NOMO-1 treated with DMSO at 0.1 percent for 48 hours (cell line): Measurements from ENCODE around the gene COX6B1.
"Not testable (repeated sequence)": the region's sequence is repeated elsewhere in the genome, so short reads cannot be mapped to it uniquely, and the experiment has no call there.

Experiments
- DNase-seq: peaks from one replicate; lab custom pipeline; 2025; ENCODE audit not compliant: unreplicated experiment; lab: John Stamatoyannopoulos, UW

COX6B1 gene

GRCh38 chr19:35665157-35665556 lies 17.0 kb downstream of the COX6B1 start:
- DNase-seq = no peak

- no peak for DNase-seq
Measured at GRCh38 chr19:35665604-35666003, 17.5 kb downstream of the COX6B1 start.

GRCh38 chr19:35666251-35666913 lies 18.3 kb downstream of the COX6B1 start, which contains the start of gene UPK1A:
Gene UPK1A (plus strand): TSS chr19:35666517. CDS start chr19:35666813, 296 bp downstream.
- DNase-seq = no peak

GRCh38 chr19:35669566-35669965 lies 21.4 kb downstream of the COX6B1 start:
- DNase-seq = no peak

- DNase-seq = no peak
Measured at GRCh38 chr19:35669974-35670373, 21.9 kb downstream of the COX6B1 start.

- DNase-seq = no peak
Measured at GRCh38 chr19:35670686-35671085, 22.6 kb downstream of the COX6B1 start.

- no peak for DNase-seq
Measured at GRCh38 chr19:35671818-35672217, 23.7 kb downstream of the COX6B1 start.

- no peak for DNase-seq
Measured at GRCh38 chr19:35673121-35673804, 25.1 kb downstream of the COX6B1 start.

GRCh38 chr19:35675589-35676140 lies 27.5 kb downstream of the COX6B1 start:
- DNase-seq = no peak

GRCh38 chr19:35689836-35690235 lies 41.7 kb downstream of the COX6B1 start:
- no peak for DNase-seq

- not testable (repeated sequence) for DNase-seq
Measured at GRCh38 chr19:35691106-35691505, 43.0 kb downstream of the COX6B1 start.

GRCh38 chr19:35692010-35692409 lies 43.9 kb downstream of the COX6B1 start:
- DNase-seq = no peak

- DNase-seq = no peak
Measured at GRCh38 chr19:35693422-35693821, 45.3 kb downstream of the COX6B1 start.

- peak; percentile 86 for DNase-seq
Measured at GRCh38 chr19:35693835-35694599, 45.9 kb downstream of the COX6B1 start.

- no peak for DNase-seq
Measured at GRCh38 chr19:35695895-35696422, 47.8 kb downstream of the COX6B1 start.

GRCh38 chr19:35696835-35697234 lies 48.7 kb downstream of the COX6B1 start:
- DNase-seq = no peak

GRCh38 chr19:35702223-35703012 lies 54.3 kb downstream of the COX6B1 start:
- DNase-seq = peak; percentile 94

- DNase-seq = no peak
Measured at GRCh38 chr19:35703343-35703742, 55.2 kb downstream of the COX6B1 start.

GRCh38 chr19:35704218-35704617 lies 56.1 kb downstream of the COX6B1 start, which contains the start of gene ZBTB32:
Gene ZBTB32 (plus strand): TSS chr19:35704558. CDS start chr19:35714627, 10,069 bp downstream.
- DNase-seq = no peak
